GM18519 (cell line): ENCODE results near the gene ABCF3.

Source experiments
- ATAC-seq: cut with Tn5 transposase; IDR thresholded peaks from one replicate; pipeline ENCODE4 v1.9.1; 2021; ENCODE audit warnings: mild to moderate bottlenecking, moderate library complexity; ENCODE audit not compliant: unreplicated experiment, low FRiP score

ABCF3 gene

DNA sequence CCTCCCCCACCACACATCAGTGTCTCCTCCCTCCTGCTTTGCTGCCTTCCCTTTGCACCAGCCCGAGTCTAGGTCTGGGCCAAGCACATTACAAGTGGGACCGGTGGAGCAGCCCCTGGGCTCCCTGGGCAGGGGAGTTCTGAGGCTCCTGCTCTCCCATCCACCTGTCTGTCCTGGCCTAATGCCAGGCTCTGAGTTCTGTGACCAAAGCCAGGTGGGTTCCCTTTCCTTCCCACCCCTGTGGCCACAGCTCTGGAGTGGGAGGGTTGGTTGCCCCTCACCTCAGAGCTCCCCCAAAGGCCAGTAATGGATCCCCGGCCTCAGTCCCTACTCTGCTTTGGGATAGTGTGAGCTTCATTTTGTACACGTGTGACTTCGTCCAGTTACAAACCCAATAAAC is 2.3 kb upstream of the ABCF3 start:
- ATAC-seq: no peak

DNA sequence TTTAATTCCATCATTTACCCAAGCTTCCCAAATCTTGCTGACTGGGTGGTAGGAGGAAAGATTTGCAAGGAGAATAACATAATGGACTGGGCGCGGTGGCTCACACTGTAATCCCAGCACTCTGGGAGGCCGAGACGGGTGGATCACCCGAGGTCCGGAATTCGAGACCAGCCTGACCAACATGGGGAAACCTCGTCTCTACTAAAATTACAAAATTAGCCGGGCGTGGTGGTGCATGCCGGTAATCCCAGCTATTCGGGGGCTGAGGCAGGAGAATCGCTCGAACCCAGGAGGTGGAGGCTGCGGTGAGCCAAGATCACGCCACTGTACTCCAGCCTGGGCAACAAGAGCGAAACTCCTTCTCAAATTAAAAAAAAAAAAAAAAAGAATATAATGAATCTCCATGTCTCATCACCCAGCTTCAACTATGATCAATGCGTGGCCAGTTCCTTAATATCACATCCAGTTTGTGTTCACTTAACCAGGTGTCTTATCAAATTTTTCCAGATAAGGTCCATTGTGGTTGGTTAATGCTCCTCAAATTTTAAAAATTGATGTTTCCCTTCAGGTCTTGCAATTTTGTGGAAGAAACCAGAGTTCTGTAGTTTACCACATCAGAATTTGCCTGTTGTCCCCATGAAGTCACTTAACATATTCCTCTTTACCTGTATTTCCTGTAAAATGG is 1.3 kb upstream of the ABCF3 start:
- ATAC-seq: no peak

DNA sequence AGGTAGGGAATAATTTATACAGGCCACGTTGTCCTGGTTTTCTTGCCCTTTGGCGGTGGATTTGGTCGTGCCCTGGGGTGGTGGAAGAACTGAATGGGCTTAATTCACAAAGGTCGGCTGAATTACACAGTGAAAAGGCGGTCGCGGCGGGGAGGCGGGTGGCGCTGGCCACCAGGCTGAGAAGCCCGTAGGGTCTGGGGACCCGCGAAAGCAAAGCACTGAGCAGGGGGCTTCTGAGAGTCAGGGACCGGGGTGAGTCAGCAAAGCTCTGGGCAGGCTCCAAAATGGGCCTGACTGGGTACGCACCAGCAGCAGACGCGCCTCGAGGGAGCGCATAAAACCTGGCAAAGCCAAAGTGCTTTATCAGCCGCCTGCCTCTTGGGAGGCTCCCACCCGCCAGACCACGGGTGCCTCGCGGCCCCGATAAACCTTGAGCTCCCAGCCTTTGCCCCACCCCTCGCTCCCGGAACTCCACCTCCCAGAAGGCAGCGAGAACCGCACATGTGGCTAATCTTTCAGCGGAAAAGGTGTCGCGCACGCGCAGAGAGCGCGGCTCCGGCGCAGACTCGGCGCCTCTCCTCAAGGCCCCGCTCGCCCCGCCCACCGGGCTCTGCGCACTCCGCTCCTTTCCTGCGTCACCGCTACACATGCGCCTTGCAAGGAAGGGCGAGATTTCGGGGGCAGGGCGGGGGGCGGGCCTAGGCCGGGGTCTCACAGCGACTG is 377 bp upstream of the ABCF3 start:
- ATAC-seq: peak; percentile 82

DNA sequence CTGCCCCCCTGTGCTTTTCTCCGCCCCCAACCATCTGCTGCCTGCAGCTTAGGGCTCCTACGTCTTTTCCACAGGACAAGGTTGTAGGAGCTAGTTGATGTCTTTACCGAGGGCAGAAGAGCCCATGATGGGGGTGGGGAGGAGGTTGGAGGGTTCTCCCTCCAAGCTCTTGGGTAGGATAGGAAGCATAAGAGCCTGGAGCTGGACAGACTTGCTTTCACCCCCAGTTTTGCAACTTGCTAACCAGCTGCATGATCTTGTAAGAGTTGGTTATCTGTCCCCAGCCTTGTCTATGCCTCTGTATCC is 856 bp downstream of the ABCF3 start:
- ATAC-seq: no peak

DNA sequence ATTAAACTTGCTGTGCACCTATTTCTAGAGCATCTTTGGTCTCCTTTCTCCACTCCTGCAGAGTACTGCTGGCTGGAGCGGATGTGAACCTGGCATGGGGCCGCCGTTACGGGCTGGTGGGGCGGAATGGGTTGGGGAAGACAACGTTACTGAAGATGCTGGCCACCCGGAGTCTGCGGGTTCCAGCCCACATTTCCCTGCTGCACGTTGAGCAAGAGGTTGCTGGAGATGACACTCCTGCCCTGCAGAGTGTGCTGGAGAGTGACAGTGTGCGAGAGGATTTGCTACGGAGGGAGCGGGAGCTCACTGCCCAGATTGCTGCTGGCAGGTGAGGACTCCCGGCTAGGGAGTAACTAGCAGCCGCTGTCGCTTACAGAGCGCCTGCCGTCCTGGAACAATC is 2.1 kb downstream of the ABCF3 start:
- ATAC-seq: no peak

DNA sequence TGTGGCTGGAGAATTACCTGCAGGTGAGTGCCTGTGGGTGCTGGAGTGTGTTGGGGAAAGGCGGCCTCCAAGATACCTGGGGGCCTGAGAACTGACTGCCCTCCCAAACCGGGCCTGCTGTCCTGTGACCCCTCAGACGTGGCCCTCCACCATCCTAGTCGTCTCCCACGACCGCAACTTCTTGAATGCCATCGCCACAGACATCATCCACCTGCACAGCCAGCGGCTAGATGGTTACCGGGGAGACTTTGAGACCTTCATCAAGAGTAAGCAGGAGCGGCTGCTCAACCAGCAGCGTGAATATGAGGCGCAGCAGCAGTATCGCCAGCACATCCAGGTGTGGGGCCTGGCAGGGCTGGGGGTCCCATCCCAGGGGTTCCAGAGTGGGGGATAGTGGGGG is 3.4 kb downstream of the ABCF3 start:
- no peak for ATAC-seq

DNA sequence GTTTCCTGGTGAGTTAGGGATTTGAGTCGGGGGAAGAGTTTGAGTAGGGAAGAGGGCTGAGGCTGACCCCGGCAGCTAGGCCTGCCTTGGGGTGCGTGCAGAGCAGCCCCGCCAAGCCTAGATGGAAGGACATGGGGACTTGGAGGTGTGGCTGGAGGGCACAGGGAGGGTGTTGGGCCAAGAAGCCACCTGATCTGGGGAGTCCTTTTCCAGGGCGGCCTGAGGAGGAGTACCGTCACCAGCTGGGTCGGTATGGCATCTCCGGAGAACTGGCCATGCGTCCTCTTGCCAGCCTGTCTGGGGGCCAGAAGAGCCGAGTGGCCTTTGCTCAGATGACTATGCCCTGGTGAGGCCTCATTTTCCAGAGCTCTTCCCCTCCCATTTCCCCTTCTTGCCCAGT is 6.9 kb downstream of the ABCF3 start:
- ATAC-seq: no peak

DNA sequence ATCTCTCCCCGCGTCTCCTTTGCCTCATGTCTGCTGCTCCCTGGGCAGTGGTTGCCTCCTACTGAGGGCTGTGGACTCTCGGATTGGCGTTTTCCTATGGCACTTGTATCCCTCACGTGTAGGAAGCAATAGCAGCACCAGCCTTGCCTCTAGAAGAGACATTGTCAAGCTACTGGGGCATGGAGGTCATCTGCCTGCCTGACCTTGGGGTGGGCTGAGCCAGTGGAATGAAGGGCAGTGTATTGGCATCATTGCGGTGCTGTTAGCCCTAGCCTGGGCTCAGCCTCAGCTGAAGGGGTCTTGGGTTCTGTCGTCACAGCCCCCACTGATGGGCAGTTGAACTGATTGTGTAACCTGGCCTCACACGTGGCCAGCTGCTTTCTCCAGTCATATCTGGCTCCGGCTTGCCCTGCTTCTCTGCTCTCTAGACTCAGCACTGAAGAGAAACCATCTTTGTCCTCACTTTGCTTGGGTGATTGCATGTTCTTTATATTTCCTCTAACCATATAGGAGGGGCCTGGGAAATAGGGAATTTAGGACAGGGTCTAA is 8.1 kb downstream of the ABCF3 start:
- no peak for ATAC-seq

DNA sequence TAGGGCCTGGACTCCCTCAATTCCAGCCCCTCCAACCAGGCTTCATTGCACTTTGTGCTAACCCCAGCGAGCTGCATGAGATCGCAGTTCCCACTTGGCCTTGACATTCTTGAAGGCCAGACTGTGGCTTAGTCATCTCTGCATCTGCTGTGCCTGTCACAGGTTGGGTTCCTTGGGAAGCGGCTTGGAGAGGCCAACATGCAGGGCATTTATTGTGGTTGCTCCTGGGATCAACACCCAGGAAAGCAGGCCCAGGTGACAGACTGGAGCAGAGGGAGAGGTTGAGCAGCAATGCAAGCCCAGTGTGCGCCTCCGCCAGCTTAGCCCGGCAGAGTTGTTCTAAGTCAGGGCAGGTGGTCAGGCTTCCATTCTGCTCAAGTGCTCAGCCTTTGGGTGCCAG is 10.5 kb downstream of the ABCF3 start:
- ATAC-seq: no peak

DNA sequence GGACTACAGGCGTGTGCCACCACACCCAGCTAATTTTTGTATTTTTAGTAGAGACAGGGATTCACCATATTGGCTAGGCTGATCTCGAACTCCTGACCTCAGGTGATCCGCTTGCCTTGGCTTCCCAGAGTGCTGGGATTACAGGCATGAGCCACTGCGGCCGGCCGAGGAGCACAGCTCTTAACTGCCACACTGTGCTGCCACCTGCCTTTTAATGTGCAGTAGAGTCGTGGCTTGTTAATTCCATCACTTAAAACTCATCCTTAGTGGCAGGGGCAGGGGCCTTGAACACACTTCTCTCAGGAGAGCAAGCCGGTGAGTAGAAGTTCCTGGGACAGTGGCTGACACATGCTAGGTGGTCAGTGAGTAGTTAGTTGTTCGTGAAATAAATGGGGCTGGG is 12.5 kb downstream of the ABCF3 start:
- no peak for ATAC-seq

DNA sequence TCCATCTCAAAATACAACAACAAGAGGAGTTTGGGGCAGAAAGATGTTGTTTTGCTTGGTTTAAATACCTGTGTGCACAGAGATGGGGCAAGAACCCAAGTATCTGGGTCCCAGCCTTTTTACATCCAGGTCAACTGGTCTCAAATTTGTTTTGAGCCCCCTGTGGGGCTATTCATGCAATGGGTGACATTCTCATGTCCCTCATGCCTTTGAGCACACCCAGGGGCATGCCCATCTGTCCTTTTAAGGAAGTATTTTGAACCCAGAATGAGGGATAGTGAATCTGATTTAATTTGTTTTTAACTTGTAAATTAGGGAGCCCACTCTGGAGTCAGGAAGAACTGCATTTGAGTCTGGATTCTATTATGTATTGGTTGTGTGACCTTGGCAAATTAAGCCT is 14.8 kb downstream of the ABCF3 start:
- no peak for ATAC-seq

DNA sequence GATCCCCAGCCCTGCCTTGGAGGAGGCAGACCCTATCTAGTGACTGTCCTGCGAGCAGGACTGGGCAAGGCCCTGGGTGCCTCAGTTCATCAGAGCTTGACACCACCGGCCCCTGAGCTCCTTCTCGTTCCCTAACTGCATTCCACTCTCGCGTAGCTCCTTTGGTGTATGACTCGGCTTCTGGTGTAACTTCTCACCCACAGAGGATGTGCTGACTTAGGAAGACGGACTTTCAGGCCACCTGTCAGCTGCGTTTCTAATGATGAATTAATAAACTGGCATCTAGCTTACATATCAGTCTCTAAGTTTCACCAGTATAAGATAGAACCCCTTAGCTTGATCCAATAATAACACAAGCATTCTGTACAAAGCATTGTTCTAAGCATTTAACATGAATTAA is 17.5 kb downstream of the ABCF3 start:
- no peak for ATAC-seq

DNA sequence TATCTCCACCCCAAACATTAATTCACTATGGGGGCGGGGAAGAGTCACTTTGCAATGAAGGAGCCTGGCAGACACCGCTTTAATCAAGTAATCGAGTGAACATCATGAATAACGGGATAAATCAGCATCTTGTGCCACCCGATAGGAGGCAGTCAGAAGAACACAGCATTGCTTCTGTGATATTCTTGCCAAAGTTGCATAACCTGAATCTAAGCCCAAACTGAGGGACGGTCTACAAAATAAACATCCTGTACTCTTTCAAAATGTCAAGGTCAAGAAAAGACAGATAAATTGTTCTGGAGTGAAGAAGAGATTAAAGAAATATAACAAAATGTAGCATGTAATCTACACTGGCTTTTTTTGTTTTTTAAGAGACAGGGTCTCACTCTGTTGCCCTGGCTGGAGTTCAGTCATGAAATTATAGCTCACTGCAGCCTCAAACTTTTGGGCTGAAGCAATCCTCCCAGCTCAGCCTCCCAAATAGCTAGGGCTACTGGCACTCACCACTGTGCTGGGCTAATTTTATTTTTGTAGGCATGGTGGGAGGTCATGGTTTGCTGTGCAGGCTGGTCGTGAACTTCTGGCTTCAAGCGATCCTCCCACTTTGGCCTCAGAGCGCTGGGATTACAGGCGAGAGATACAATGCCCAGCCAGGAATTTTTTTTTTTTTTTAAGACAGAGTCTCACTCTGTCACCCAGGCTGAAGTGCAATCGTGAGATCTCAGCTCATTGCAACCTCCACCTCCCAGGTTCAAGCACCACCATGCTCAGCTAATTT is 23.3 kb downstream of the ABCF3 start:
- no peak for ATAC-seq

DNA sequence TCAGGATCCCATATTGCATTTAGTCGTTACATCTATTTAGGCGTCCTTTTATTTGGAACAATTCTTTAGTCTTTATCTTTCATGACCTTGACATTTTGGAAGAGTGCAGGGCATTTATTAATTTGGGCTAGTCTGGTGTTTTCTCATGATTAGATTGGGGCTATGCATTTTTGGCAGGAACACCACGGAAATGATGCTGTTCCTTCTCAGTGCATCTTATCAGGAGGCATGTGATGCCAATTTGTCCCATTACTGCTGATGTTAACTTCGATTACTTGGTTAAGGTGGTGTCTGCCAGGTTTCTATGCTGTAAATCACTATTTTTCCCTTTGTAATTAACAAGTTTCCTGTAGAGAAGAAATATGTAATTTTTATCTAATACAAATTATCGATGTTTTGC is 25.3 kb downstream of the ABCF3 start:
- no peak for ATAC-seq

DNA sequence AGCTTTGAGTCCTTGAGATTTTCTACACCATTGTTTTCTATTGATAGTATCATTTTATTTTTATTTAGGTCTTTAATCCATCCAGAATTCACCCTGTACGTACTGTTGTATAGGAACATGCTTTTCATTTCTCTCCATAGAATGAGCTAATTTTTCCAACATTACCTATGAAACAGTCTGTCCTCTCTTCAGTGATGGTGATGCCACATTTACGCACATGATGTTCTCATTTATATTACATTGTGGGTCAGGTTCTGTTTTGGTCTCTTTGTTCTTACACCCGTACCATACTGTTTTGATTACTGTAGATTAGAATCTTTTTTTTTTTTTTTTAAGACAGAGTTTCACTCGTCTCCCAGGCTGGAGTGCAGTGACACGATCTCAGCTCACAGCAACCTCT is 25.7 kb downstream of the ABCF3 start:
- ATAC-seq: no peak

DNA sequence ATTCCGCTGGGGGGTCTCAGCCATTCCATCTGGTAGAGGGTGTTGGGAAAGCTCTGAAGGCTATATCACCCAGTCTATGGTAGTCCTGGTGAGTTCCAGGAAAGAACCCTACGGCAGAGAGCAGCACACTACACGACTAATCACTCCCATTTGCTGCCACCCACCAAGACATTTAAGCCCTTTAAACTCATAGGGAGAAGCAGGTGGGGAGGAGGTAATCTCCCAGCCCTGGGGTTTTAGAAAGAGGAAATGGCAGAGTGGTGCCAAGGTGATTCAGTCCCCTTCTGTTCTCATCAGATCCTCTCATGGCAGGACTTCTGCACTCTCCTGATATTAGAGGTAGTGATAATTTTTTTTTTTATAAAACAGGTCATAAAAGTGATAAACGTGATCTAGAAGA is 32.8 kb downstream of the ABCF3 start:
- ATAC-seq: no peak

DNA sequence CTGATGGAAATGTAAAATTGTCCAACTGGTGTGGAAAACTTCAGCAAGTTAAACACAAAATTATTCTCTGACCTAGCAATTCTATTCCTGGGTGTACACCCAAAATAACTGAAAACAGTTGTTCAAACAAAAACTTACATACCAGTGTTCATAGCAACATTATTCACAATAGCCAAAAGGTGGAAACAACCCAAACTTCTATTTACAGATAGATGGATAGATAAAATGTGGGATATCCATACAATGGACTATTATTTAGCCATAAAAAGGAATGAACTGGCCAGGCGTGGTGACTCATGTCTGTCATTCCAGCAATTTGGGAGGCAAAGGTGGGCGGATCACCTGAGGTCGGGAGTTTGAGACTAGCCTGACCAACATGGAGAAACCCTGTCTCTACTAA is 36.5 kb downstream of the ABCF3 start:
- ATAC-seq: no peak

DNA sequence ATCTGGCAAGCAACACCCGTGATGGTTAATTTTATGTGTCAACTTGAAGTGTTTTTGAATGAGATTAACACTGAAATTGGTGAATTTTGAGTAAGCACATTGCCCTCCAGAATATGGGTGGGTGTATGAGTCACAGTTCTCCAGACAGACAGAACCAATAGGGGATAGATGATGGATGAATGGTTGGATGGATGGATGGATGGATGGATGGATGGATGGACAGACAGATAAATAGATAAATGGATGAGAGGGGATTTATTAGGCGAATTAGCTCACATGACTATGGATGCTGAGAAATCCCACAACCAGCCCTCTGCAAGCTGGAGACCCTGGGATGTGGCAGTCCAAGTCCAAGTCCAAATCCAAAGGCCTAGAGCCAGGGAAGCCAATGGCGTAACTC is 37.9 kb downstream of the ABCF3 start:
- no peak for ATAC-seq

DNA sequence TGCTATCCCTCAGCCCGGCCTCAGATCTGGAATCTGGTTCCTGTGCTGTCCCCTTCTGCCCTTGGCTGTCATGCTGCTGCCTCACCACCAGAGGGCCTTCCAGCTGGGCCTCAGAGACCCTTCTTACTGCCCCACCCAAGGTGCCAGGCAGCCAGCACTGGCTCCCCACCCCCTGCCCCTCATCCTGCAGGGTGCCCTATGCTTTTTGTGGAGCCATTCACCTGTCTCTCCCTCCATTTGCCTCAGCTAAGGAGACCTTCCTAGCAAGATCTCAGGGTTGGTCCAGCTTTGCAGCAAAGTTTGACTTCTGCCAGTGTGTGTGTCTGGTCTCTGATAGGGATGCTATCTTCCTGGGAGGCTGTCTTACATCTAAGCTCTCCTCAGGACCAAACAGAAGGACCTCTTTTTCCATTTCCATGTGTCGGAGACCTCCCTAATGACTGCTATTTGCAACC is 41.5 kb downstream of the ABCF3 start:
- no peak for ATAC-seq

DNA sequence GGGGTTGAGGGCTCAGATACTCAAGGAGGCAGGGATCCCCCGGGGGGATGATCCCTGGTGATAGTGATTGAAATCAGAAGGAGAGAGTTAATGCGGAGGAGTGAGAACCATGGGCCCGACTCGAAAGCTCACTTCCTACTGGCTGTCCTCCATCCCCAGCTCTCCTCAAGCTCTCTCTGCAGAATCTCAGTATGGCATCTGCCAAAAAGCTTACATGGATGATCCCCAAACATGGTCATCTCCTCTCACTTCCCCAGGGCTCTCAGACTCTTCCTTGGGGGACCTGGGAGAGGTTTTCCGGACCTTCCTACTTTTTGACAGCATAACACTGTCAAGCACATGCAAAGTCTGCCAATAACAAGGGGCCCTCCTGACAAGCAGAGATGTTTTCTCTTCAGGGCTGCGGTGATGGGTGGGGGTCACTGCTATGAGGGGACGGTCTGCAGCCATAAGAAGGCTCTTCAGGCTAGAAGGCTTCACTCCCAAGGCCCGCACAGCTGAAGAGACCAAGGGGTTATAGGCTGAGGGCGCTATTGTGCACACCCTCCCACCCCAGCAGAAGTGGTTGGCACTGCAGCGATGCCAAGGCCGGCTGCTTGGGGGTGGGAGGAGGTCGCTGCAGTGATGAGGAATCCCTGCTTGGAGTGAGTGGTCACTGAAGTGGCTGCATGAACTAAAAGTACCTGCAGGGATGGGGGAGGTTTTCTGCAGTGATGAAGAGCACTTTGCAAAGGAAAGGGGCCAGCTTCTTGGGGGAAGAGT is 42.6 kb downstream of the ABCF3 start:
- ATAC-seq: no peak
